Fibroblast of lung (primary cell): Measurements from ENCODE around the gene TANC1. TPM values are rescaled to one million over a fixed set of nuclear protein-coding genes. Genes with fewer than 3 reads are reported as not detected.

Experiments used
- DNase-seq, 2 donors: peaks; one replicate each; pipeline versions ENCODE4 v3.0.0 to v3.0.0-alpha.2; 2010; ENCODE audit warnings: low read depth in 2 of 2
- H2AFZ ChIP-seq: 2 replicates; pipeline ENCODE4 v1.5.1; 2012; ENCODE audit warnings: low read length, control low read depth, inconsistent platforms
- H3K27ac ChIP-seq: 2 replicates; pipeline ENCODE4 v1.5.1; 2011; ENCODE audit warnings: low read length, control low read depth; ENCODE audit not compliant: insufficient read depth
- H3K27me3 ChIP-seq: 2 replicates; pipeline ENCODE4 v1.5.1; 2011; ENCODE audit warnings: mild to moderate bottlenecking, low read length; ENCODE audit not compliant: control insufficient read depth, insufficient read depth
- H3K36me3 ChIP-seq: 2 replicates; pipeline ENCODE4 v1.5.1; 2011; ENCODE audit warnings: low read length; ENCODE audit not compliant: control insufficient read depth, insufficient read depth
- H3K4me1 ChIP-seq: 2 replicates; pipeline ENCODE4 v1.5.1; 2011; ENCODE audit warnings: low read length; ENCODE audit not compliant: control insufficient read depth, insufficient read depth; ENCODE audit errors: extremely low read depth
- H3K4me2 ChIP-seq: 2 replicates; pipeline ENCODE4 v1.5.1; 2011; ENCODE audit warnings: low read length, control low read depth; ENCODE audit not compliant: insufficient read depth; ENCODE audit errors: extremely low read depth
- H3K4me3 ChIP-seq, 4 experiments: fragments of 200-600 bp in 1 of 4; sonication (generic) in 1 of 4; replicated peaks in 1 of 4; 2 replicates each; pipeline ENCODE4 v1.5.1; 2011 to 2016; ENCODE audit warnings: low read length in 4 of 4, low read depth in 3 of 4, mild to moderate bottlenecking in 3 of 4, control low read depth in 2 of 4, inconsistent platforms in 1 of 4, mixed read lengths in 1 of 4; ENCODE audit not compliant: insufficient read depth in 1 of 4; ENCODE audit errors: control extremely low read depth in 1 of 4
- H3K79me2 ChIP-seq: 2 replicates; pipeline ENCODE4 v1.5.1; 2012; ENCODE audit warnings: mild to moderate bottlenecking, low read length, inconsistent platforms; ENCODE audit not compliant: control insufficient read depth, insufficient read depth
- H3K9ac ChIP-seq: 2 replicates; pipeline ENCODE4 v1.5.1; 2011; ENCODE audit warnings: mild to moderate bottlenecking, low read length, control low read depth; ENCODE audit not compliant: insufficient read depth
- H3K9me3 ChIP-seq: 2 replicates; pipeline ENCODE4 v1.5.1; 2012; ENCODE audit warnings: low read depth, low read length; ENCODE audit not compliant: control insufficient read depth, insufficient read depth
- H4K20me1 ChIP-seq: 2 replicates; pipeline ENCODE4 v1.5.1; 2011; ENCODE audit warnings: low read length; ENCODE audit not compliant: control insufficient read depth, insufficient read depth; ENCODE audit errors: extremely low read depth
- EZH2 ChIP-seq: IDR thresholded peaks from 2 replicates; pipeline ENCODE4 v1.5.1; 2012; ENCODE audit warnings: low read length, control low read depth, mild to moderate bottlenecking; ENCODE audit errors: missing control alignments
- polyA plus RNA-seq, 2 donors: library from polyadenylated mRNA; depleted of rRNA in 1 of 2; stranded (reverse) in 1 of 2; unstranded in 1 of 2; fragments of >200 nt; gene quantifications; 2 replicates each; pipeline ENCODE4 v1.2.1, GENCODE V29; 2011 to 2012; ENCODE audit warnings: missing spikeins in 1 of 2
- total RNA-seq: library from RNA; depleted of rRNA; stranded (reverse); fragments of >200 nt; gene quantifications from 2 replicates; pipeline ENCODE4 v1.2.1, GENCODE V29; 2014
- TF ChIP-seq, protein P1 (sequence below), 2 donors: IDR thresholded peaks in 1 of 2; conservative IDR thresholded peaks in 1 of 2; 1 replicate in 1 of 2; 2 replicates in 1 of 2; pipeline ENCODE4 v1.5.1; 2011 to 2012; ENCODE audit warnings: low read length in 2 of 2, control low read depth in 1 of 2, inconsistent platforms in 1 of 2, low read depth in 1 of 2, mild to moderate bottlenecking in 1 of 2

The TANC1 gene
- total and polyA plus RNA-seq, 2 donors (not counting 1 experiment from before 2014, with no cell fraction given): 32.7 to 41.9 TPM

GRCh38 chr2:158999458-158999857 is 31.0 kb downstream of the TANC1 start:
- peak overlapping the region; percentile 59 for H3K27ac ChIP-seq
- H3K27me3 ChIP-seq: no peaks in the 10 kb centered on the region
- no peak overlapping the region for H2AFZ ChIP-seq
- no peak for TF ChIP-seq EZH2
- TF ChIP-seq, protein P1, sequence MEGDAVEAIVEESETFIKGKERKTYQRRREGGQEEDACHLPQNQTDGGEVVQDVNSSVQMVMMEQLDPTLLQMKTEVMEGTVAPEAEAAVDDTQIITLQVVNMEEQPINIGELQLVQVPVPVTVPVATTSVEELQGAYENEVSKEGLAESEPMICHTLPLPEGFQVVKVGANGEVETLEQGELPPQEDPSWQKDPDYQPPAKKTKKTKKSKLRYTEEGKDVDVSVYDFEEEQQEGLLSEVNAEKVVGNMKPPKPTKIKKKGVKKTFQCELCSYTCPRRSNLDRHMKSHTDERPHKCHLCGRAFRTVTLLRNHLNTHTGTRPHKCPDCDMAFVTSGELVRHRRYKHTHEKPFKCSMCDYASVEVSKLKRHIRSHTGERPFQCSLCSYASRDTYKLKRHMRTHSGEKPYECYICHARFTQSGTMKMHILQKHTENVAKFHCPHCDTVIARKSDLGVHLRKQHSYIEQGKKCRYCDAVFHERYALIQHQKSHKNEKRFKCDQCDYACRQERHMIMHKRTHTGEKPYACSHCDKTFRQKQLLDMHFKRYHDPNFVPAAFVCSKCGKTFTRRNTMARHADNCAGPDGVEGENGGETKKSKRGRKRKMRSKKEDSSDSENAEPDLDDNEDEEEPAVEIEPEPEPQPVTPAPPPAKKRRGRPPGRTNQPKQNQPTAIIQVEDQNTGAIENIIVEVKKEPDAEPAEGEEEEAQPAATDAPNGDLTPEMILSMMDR (conservative IDR thresholded peaks at IDR 0.05 in 1 of 2, IDR thresholded peaks at IDR 0.05 in 1 of 2; ENCODE audit: low read depth in 1 of 2, low read length in 2 of 2): no peak
- peak; percentile 47 to 84 for DNase-seq
- H4K20me1 ChIP-seq: no peaks in the 10 kb centered on the region
- no peaks in the 10 kb centered on the region for H3K9me3 ChIP-seq
- H3K79me2 ChIP-seq: peaks cover 28% of the 10 kb centered on the region
- H3K4me1 ChIP-seq: peaks cover 22% of the 10 kb centered on the region
- no peak overlapping the region for H3K9ac ChIP-seq
- H3K4me2 ChIP-seq: peak overlapping the region; percentile 51
- peaks cover 1% of the 10 kb centered on the region for H3K36me3 ChIP-seq
- H3K4me3 ChIP-seq: no peak overlapping the region

GRCh38 chr2:159000072-159000471 is 31.6 kb downstream of the TANC1 start:
- H4K20me1 ChIP-seq: no peaks in the 10 kb centered on the region

DNA sequence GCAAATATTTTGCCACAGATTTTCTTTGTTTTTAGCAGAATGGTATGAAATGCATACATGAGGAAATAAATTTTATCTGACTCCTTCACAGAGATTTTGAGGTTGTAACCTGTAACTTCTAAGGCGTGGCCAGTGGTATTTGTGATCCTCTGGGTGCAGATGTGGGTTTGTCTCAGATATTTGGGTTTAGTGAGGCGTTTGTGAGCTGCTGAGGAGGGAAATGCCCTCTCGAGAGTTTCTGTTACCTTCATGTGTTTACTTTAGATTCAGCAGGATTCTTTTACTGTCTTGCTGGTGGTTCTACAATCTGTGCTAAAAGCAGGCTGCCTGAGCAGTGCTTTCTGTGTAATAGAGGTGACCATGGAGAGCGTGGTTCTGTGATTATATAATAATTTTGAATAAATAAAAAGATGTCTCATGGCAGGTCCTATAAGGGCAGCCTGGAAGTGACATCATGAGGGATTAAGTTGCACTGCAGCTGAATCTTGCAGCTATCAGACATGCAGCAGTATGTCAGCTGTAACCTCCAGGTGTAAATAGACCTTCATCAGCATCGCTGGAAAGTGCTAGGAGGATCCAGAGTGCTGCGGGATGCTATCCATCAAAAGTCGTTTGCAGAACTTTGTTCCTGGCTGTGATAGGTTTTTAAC is 34.1 kb downstream of the TANC1 start:
- TF ChIP-seq EZH2: no peak
- TF ChIP-seq, protein P1 (conservative IDR thresholded peaks at IDR 0.05 in 1 of 2, IDR thresholded peaks at IDR 0.05 in 1 of 2; ENCODE audit: low read depth in 1 of 2, low read length in 2 of 2): no peak
- no peaks in the 10 kb centered on the region for H3K27me3 ChIP-seq
- H2AFZ ChIP-seq: no peak overlapping the region
- H3K9me3 ChIP-seq: no peaks in the 10 kb centered on the region
- peaks cover 1% of the 10 kb centered on the region for H3K36me3 ChIP-seq
- H3K4me1 ChIP-seq: peaks cover 18% of the 10 kb centered on the region
- no peak overlapping the region for H3K4me3 ChIP-seq
- H3K27ac ChIP-seq: no peak overlapping the region
- no peak overlapping the region for H3K4me2 ChIP-seq
- H3K79me2 ChIP-seq: peaks cover 20% of the 10 kb centered on the region
- no peaks in the 10 kb centered on the region for H4K20me1 ChIP-seq
- no peak for DNase-seq
- H3K9ac ChIP-seq: no peak overlapping the region

More at GRCh38 chr2:159000072-159000471, 31.6 kb downstream of the TANC1 start:
- Histone ChIP-seq H3K36me3 (peaks cover 1% of the 10 kb centered on the region), H3K4me3 (no peak overlapping the region), H3K27ac (peak overlapping the region; percentile 59), H3K27me3 (no peaks in the 10 kb centered on the region), H3K4me1 (peaks cover 22% of the 10 kb centered on the region), H2AFZ (no peak overlapping the region), H3K79me2 (peaks cover 29% of the 10 kb centered on the region), H3K9ac (no peak overlapping the region), H3K4me2 (no peak overlapping the region), H3K9me3 (no peaks in the 10 kb centered on the region)
- TF ChIP-seq, protein P1 (conservative IDR thresholded peaks at IDR 0.05 in 1 of 2, IDR thresholded peaks at IDR 0.05 in 1 of 2; ENCODE audit: low read depth in 1 of 2, low read length in 2 of 2): no peak
- TF ChIP-seq EZH2: no peak
- no peak for DNase-seq
